Panc1 (cell line): ENCODE data around the gene KIAA1217.

Source experiments
- POLR2AphosphoS5 ChIP-seq: IDR thresholded peaks from 2 replicates; pipeline ENCODE4 v1.6.1; 2012; ENCODE audit warnings: mild to moderate bottlenecking, low read depth, low read length, moderate library complexity
- REST ChIP-seq, 2 experiments: IDR thresholded peaks; 2 replicates each; pipeline ENCODE4 v1.6.1; 2011 to 2012; ENCODE audit warnings: low read depth in 2 of 2, control low read depth in 1 of 2, low read length in 1 of 2, mild to moderate bottlenecking in 1 of 2, moderate library complexity in 1 of 2; ENCODE audit not compliant: insufficient read depth in 1 of 2
- TCF7L2 ChIP-seq: IDR thresholded peaks from 2 replicates; pipeline ENCODE4 v1.6.1; 2011; ENCODE audit warnings: mild to moderate bottlenecking, low read depth, low read length, inconsistent platforms
- TF ChIP-seq, protein P1 (sequence below): fragments of 450-650 bp; IDR thresholded peaks from 2 replicates; pipeline ENCODE4 v1.5.1; 2017; ENCODE audit warnings: mild to moderate bottlenecking

GRCh38 chr10:24465891-24466818 lies 257.2 kb downstream of the KIAA1217 start:
- TF ChIP-seq, protein P1, sequence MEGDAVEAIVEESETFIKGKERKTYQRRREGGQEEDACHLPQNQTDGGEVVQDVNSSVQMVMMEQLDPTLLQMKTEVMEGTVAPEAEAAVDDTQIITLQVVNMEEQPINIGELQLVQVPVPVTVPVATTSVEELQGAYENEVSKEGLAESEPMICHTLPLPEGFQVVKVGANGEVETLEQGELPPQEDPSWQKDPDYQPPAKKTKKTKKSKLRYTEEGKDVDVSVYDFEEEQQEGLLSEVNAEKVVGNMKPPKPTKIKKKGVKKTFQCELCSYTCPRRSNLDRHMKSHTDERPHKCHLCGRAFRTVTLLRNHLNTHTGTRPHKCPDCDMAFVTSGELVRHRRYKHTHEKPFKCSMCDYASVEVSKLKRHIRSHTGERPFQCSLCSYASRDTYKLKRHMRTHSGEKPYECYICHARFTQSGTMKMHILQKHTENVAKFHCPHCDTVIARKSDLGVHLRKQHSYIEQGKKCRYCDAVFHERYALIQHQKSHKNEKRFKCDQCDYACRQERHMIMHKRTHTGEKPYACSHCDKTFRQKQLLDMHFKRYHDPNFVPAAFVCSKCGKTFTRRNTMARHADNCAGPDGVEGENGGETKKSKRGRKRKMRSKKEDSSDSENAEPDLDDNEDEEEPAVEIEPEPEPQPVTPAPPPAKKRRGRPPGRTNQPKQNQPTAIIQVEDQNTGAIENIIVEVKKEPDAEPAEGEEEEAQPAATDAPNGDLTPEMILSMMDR = no peak
- TF ChIP-seq REST (IDR thresholded peaks at IDR 0.05; ENCODE audit: insufficient read depth in 1 of 2, low read depth in 2 of 2, low read length in 1 of 2) = no peak
- no peak for TF ChIP-seq POLR2AphosphoS5
- TF ChIP-seq TCF7L2 = no peak
